RKO (cell line): ENCODE results near the gene ABHD8.

ENCODE experiments used
- DNase-seq: peaks from one replicate; pipeline ENCODE4 v3.0.0-alpha.2; 2016; ENCODE audit warnings: low spot score

The ABHD8 gene

DNA sequence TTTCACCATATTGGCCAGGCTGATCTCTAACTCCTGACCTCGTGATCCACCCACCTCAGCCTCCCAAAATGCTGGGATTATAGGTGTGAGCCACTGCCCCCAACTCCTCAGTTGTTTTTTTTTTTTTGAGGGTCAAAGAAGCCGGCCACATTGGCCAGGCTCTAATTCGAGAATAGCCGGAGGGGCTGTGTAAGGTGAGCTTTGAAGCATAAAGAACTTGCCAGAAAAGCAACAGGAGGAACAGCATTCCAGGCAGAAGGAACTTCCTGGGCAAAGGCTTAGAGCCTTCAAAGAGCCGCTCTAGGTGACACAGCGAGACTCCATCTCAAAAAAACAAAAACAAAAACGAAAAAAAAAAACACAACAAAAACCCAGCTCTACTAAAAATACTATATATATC lies 37.2 kb downstream of the ABHD8 start:
- no peak for DNase-seq

GRCh38 chr19:17264641-17264979 lies 38.6 kb downstream of the ABHD8 start, which contains the start of gene USHBP1:
USHBP1 (minus strand) TSS chr19:17264745; CDS start chr19:17264299, 446 bp downstream.
- DNase-seq, result no peak

GRCh38 chr19:17263712-17264640 lies 39.2 kb downstream of the ABHD8 start:
- no peak for DNase-seq

- DNase-seq, result no peak
These were observed 40.7 kb downstream of the ABHD8 start for GRCh38 chr19:17262557-17262956.

- peak; percentile 88 for DNase-seq
These were observed 42.3 kb downstream of the ABHD8 start for GRCh38 chr19:17260842-17261325.

DNA sequence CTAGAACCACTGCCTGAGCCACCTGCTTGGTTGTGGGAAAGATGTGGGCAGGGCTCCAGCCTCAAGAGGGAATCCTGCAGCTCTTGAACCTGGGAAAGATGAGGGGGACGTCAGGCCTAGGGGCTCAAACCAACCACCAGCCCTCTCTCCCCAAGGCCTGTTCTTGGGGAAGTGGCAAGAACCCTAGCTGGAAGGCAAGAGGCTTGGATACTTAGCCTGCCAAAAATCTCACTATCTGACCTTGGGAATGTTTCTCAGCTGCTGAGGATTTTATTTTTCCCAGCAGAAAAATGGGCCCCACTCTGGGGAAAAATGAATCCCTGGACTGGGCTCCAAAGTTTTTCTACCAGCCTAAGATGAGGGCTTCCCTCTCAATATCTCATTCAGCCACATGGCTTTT lies 43.3 kb downstream of the ABHD8 start:
- DNase-seq, result no peak

- no peak for DNase-seq
These were observed 44.0 kb downstream of the ABHD8 start for GRCh38 chr19:17259118-17259780.

DNA sequence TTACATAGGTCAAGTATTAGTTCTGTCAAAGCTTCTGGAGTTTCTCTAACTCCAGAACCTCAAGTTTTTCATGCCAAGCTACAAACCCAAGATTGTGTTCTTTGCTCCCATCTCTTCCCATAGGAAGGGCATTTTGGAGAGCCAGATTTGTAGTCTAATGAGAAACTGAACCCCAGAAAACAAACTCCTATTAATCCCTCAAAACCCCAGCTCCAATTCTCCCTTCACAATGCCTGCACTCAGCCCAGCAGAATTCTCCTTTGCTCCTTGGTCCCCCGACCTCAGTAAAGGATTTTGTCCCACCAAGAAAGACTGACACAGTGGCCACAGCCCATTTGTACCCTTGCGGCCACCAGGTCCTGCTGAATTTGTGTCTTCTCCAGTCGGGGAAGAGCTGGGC lies 47.1 kb downstream of the ABHD8 start:
- DNase-seq, result no peak

DNA sequence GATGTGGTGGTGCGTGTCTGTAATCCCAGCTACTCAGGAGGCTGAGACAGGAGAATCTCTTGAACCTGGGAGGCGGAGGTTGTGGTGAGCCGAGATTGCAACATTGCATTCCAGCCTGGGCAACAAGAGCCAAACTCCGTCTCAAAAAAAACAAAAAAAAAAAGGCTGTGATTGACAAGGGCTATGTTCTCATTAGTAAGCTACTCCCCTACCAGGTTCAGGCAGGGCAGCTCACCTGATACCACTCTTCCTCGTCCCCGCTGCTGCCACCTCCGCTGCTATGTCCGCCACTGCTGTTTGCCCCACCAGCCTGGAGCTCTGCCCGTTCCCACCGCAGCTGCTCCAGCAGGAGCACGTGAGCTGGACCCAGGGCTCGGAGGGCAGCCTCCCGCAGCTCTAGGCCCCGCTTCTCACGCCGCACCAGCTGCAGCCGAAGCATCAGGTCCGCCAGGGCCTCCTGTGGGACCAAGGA lies 48.0 kb downstream of the ABHD8 start:
- no peak for DNase-seq

GRCh38 chr19:17254636-17255035 lies 48.6 kb downstream of the ABHD8 start:
- DNase-seq, result no peak

DNA sequence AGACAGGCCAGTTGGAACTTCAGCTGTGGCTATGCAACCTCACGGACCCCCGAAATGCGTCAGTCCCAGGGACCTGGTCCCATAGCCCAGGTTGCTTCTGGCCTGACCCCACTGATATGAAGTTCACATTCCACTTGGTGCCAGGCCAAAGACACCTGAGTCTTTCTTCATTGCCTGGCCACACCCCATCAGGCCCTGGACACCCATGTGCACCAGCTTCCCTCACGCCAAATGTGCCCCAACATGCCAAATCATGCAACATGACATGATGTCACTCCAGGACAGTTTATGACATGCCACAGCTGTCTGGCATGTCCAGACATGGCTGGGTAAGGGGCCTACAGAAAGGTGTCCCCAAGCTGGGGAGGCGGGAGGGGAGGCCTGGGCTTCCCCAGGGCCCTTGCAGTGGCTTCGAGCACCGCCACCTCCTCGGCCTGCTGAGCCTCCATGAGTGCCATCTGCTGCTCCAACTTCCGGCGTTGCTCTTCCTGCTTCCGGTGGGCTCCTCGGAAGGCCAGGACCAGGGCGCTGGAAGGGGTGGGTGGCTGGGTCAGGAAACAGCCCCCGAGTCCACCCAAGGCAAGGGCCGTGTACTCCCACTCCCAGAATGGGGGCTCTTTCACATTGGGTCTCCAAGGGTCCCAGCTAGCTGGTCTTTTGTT lies 53.2 kb downstream of the ABHD8 start:
- no peak for DNase-seq

GRCh38 chr19:17248011-17248776 lies 55.0 kb downstream of the ABHD8 start:
- DNase-seq, result no peak

GRCh38 chr19:17246681-17247425 lies 56.4 kb downstream of the ABHD8 start:
- no peak for DNase-seq

DNA sequence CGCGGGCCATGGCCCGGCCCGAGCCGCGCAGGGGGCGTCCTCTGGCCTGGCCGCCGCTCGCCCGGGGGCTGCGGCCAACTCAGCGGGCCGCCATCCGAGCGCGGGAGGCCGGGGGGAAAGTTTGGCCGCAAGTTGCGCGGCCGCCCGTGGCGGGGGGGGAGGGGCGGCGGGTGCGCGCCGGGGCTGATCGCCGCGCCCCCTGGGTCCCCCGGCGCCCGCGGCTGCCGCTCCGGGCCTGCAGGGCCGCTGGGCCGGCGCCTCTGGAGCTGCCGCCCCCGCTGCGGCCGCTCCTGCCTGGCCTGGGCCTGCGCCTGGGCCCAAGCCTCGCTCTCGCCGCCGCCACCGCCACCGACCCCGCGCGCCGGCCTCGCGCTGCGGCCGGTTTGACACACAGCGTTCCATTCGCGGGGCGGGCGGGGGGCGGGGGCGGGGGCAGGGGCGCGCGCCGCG lies 57.7 kb downstream of the ABHD8 start, which contains the start of gene NR2F6:
Gene NR2F6 (minus strand): TSS at position 385 of the 450 bp plus-strand sequence. CDS start 699 bp downstream, outside the sequence.
- no peak for DNase-seq

GRCh38 chr19:17244618-17245534 lies 58.3 kb downstream of the ABHD8 start:
- no peak for DNase-seq

DNA sequence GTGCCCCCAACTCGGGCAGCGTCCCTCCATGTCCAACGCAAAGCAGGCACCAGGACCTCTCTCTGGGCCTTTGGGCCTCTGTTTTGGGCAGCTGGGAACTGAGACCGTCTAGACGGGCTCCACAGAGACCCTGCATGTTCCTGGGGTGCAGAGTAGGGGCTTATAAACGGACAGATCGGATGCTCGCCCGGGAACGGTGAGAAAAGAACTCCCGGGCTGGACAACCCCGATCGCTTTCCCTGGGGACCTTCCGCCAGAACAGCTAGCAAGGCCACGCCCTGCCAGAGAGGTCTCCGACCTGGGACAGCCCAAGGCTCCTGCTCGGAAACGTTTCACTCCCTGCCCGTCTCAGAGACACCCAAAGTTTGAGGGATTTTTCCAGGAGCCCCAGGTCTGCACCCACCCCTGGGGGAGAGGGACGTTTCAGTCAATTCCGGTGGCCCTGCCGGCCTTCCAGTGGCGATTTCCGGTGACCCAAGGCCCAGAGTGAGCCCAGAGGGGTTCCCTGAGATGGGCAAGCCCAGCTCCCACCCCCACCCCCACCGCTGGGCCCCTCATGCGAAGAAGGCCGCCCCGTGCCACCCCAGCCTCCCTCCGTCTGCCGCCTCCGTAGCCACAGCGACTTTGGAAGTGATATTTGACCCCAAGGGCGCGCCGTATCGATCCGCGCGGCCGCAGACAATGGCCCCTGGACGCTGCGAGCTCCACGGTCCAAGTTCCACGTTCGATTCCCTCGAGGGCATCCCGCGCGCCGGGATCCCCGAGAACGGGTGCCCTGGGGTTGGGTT lies 59.2 kb downstream of the ABHD8 start:
- DNase-seq, result peak; percentile 70

- DNase-seq, result no peak
These were observed 59.9 kb downstream of the ABHD8 start for GRCh38 chr19:17243211-17243829.

GRCh38 chr19:17242431-17243208 lies 60.6 kb downstream of the ABHD8 start:
- no peak for DNase-seq
